MCF 10A (cell line): ENCODE data around the gene CDCA4. TPM values are rescaled to one million over a fixed set of nuclear protein-coding genes. Genes with fewer than 3 reads are reported as not detected.
"Not testable (repeated sequence)": the region's sequence is repeated elsewhere in the genome, so short reads cannot be mapped to it uniquely, and the experiment has no call there.

Experiments used
- BruUV-seq: library from RNA; stranded (reverse); fragments of 400-500 nt; replicated peaks from 2 replicates; lab custom pipeline; 2021; lab: Mats Ljungman, UMichigan
- CTCF ChIA-PET: fragments of 300-600 bp; sonication (Branson Sonifier 250); formaldehyde crosslinking; extraction: SDS; loops from one replicate; lab custom pipeline; 2021; ENCODE audit warnings: antibody characterized with exemption, inconsistent platforms; lab: Yijun Ruan, JAX
- POLR2A ChIA-PET: fragments of 300-600, 350-650 bp; sonication (Branson Sonifier 250); formaldehyde crosslinking; extraction: SDS; loops from one replicate; lab custom pipeline; 2020; ENCODE audit warnings: antibody characterized with exemption, inconsistent platforms; lab: Yijun Ruan, JAX
- DNase-seq: peaks from one replicate; pipeline ENCODE4 v3.0.0-alpha.2; 2018; ENCODE audit not compliant: unreplicated experiment
- H3K27ac Mint-ChIP-seq: one replicate; pipeline ENCODE4 v1.8.0; 2022; ENCODE audit warnings: mild to moderate bottlenecking, low read depth, mixed read lengths; ENCODE audit not compliant: unreplicated experiment
- H3K27me3 Mint-ChIP-seq: one replicate; pipeline ENCODE4 v1.8.0; 2022; ENCODE audit warnings: mixed read lengths; ENCODE audit not compliant: insufficient read depth, unreplicated experiment
- H3K36me3 Mint-ChIP-seq: one replicate; pipeline ENCODE4 v1.8.0; 2022; ENCODE audit warnings: mild to moderate bottlenecking, moderate library complexity, mixed read lengths; ENCODE audit not compliant: insufficient read depth, unreplicated experiment
- H3K4me1 Mint-ChIP-seq: one replicate; pipeline ENCODE4 v1.8.0; 2022; ENCODE audit warnings: mixed read lengths; ENCODE audit not compliant: insufficient read depth, unreplicated experiment
- H3K4me3 Mint-ChIP-seq: one replicate; pipeline ENCODE4 v1.8.0; 2022; ENCODE audit warnings: mild to moderate bottlenecking, moderate library complexity, mixed read lengths; ENCODE audit not compliant: unreplicated experiment
- H3K9me3 Mint-ChIP-seq: one replicate; pipeline ENCODE4 v1.8.0; 2022; ENCODE audit warnings: mixed read lengths; ENCODE audit not compliant: unreplicated experiment
- CTCF ChIP-seq: fragments of 200-600 bp; IDR thresholded peaks from one replicate; pipeline ENCODE4 v1.8.0; 2022; ENCODE audit warnings: antibody characterized with exemption, mild to moderate bottlenecking; ENCODE audit not compliant: unreplicated experiment
- intact Hi-C: fragments of 100-400 bp; cut with micrococcal nuclease; formaldehyde crosslinking; loops from 2 replicates; pipeline ENCODE4 v1.14.1; 2022
- total RNA-seq: library from RNA; stranded (reverse); gene quantifications from 2 replicates; pipeline ENCODE4 v1.2.3, GENCODE V29; 2022

Gene CDCA4
- total RNA-seq, 1 experiment from 2014 or later: 33.0 TPM

GRCh38 chr14:105064001-105064400, 43.1 kb upstream of the CDCA4 start:
- H3K9me3 Mint-ChIP-seq: no peaks in the 10 kb centered on the region
- H3K27ac Mint-ChIP-seq: no peak overlapping the region
- intact Hi-C loops: no loop called here
- DNase-seq: no peak
- no peaks in the 10 kb centered on the region for H3K36me3 Mint-ChIP-seq
- H3K4me1 Mint-ChIP-seq: no peaks in the 10 kb centered on the region
- no TSS peak for BruUV-seq
- H3K4me3 Mint-ChIP-seq: no peak overlapping the region
- no peak for TF ChIP-seq CTCF
- POLR2A ChIA-PET: interaction anchor here (0.6 kb wide), 1 partner anchor 171 kb away, joined by 4 read pairs; no protein-coding TSS in a partner anchor
- CTCF ChIA-PET: interaction anchor here (1.3 kb wide), 1 partner anchor 27 kb away, joined by 3 read pairs; no protein-coding TSS in a partner anchor
- no peaks in the 10 kb centered on the region for H3K27me3 Mint-ChIP-seq

- BruUV-seq, intact Hi-C loops, H3K9me3 Mint-ChIP-seq, H3K27me3 Mint-ChIP-seq, H3K4me3 Mint-ChIP-seq, DNase-seq, H3K4me1 Mint-ChIP-seq, H3K27ac Mint-ChIP-seq, H3K36me3 Mint-ChIP-seq: not testable (repeated sequence)
- ChIA-PET POLR2A (interaction anchor here (0.8 kb wide), 1 partner anchor 199 kb away, joined by 3 read pairs; no protein-coding TSS in a partner anchor), CTCF (interaction anchor here (0.5 to 1.3 kb wide), 2 partner anchors 17 to 27 kb away, joined by 3 read pairs; no protein-coding TSS in a partner anchor)
Measured at GRCh38 chr14:105063506-105063905, 42.6 kb upstream of the CDCA4 start.

- no peak overlapping the region for H3K4me3 Mint-ChIP-seq
- no peak overlapping the region for H3K27ac Mint-ChIP-seq
- H3K27me3 Mint-ChIP-seq: no peaks in the 10 kb centered on the region
- H3K36me3 Mint-ChIP-seq: no peaks in the 10 kb centered on the region
- ChIA-PET POLR2A (interaction anchor here (0.8 kb wide), 1 partner anchor 199 kb away, joined by 3 read pairs; no protein-coding TSS in a partner anchor), CTCF (interaction anchor here (0.5 to 1.3 kb wide), 2 partner anchors 16 to 28 kb away, joined by 3 read pairs; no protein-coding TSS in a partner anchor)
- TF ChIP-seq CTCF: no peak
- BruUV-seq: no TSS peak
- intact Hi-C loops: no loop called here
- DNase-seq: no peak
- no peaks in the 10 kb centered on the region for H3K4me1 Mint-ChIP-seq
- no peaks in the 10 kb centered on the region for H3K9me3 Mint-ChIP-seq
Measured at GRCh38 chr14:105063056-105063455, 42.2 kb upstream of the CDCA4 start.

GRCh38 chr14:105062048-105062433, 41.2 kb upstream of the CDCA4 start:
- POLR2A ChIA-PET: interaction anchor here (0.6 kb wide), 1 partner anchor 56 kb away, joined by 3 read pairs; no protein-coding TSS in a partner anchor

More at GRCh38 chr14:105062048-105062433, 41.2 kb upstream of the CDCA4 start:
- TF ChIP-seq CTCF: no peak
- DNase-seq: no peak
- no TSS peak for BruUV-seq
- Mint-ChIP-seq H3K27me3 (peaks cover 3% of the 10 kb centered on the region), H3K4me1 (no peaks in the 10 kb centered on the region), H3K9me3 (no peaks in the 10 kb centered on the region), H3K36me3 (no peaks in the 10 kb centered on the region), H3K27ac (no peak overlapping the region), H3K4me3 (no peak overlapping the region)
- CTCF ChIA-PET: interaction anchor here (0.6 to 1.8 kb wide), 3 partner anchors 16 to 168 kb away, joined by 3 to 6 read pairs (median 3); no protein-coding TSS in a partner anchor
- intact Hi-C loops: no loop called here
